Islet precursor cell (in vitro differentiated cells): ENCODE results near the gene VTI1B.
"Not testable (repeated sequence)": the region's sequence is repeated elsewhere in the genome, so short reads cannot be mapped to it uniquely, and the experiment has no call there.

Source experiments
- DNase-seq: peaks from one replicate; pipeline ENCODE4 v3.0.0-alpha.2; 2018

The VTI1B gene

GRCh38 chr14:67674139-67674479 lies 323 bp downstream of the VTI1B start:
- peak; percentile 90 for DNase-seq

GRCh38 chr14:67673451-67673850 lies 981 bp downstream of the VTI1B start:
- peak; percentile 9 for DNase-seq

GRCh38 chr14:67668559-67668958 lies 5.9 kb downstream of the VTI1B start:
- DNase-seq = no peak

GRCh38 chr14:67666750-67667449 lies 7.5 kb downstream of the VTI1B start:
- DNase-seq = peak; percentile 59

GRCh38 chr14:67665868-67666267 lies 8.6 kb downstream of the VTI1B start:
- DNase-seq = no peak

- DNase-seq = no peak
These were observed 10.8 kb downstream of the VTI1B start for GRCh38 chr14:67663633-67664032.

- DNase-seq = no peak
These were observed 20.7 kb downstream of the VTI1B start for GRCh38 chr14:67653651-67654280.

- no peak for DNase-seq
These were observed 22.2 kb downstream of the VTI1B start for GRCh38 chr14:67652189-67652588.

- no peak for DNase-seq
These were observed 23.7 kb downstream of the VTI1B start for GRCh38 chr14:67650694-67651093.

- no peak for DNase-seq
These were observed 24.3 kb downstream of the VTI1B start for GRCh38 chr14:67650151-67650550.

- DNase-seq = no peak
These were observed 28.3 kb downstream of the VTI1B start for GRCh38 chr14:67646131-67646530.

GRCh38 chr14:67645414-67645813 lies 29.0 kb downstream of the VTI1B start:
- DNase-seq = no peak

GRCh38 chr14:67644428-67644827 lies 30.0 kb downstream of the VTI1B start:
- no peak for DNase-seq

GRCh38 chr14:67643713-67644112 lies 30.7 kb downstream of the VTI1B start:
- no peak for DNase-seq

GRCh38 chr14:67641902-67642749 lies 32.3 kb downstream of the VTI1B start:
- no peak for DNase-seq

GRCh38 chr14:67641480-67641879 lies 33.0 kb downstream of the VTI1B start:
- no peak for DNase-seq

GRCh38 chr14:67638642-67639041 lies 35.8 kb downstream of the VTI1B start:
- DNase-seq = no peak

- no peak for DNase-seq
These were observed 38.0 kb downstream of the VTI1B start for GRCh38 chr14:67636361-67636919.

GRCh38 chr14:67633451-67634147 lies 40.8 kb downstream of the VTI1B start:
- DNase-seq = no peak

- DNase-seq = no peak
These were observed 43.5 kb downstream of the VTI1B start for GRCh38 chr14:67630938-67631337.

- DNase-seq = no peak
These were observed 44.2 kb downstream of the VTI1B start for GRCh38 chr14:67630186-67630585.

GRCh38 chr14:67627519-67627918 lies 46.9 kb downstream of the VTI1B start:
- DNase-seq = no peak

- DNase-seq = not testable (repeated sequence)
These were observed 48.3 kb downstream of the VTI1B start for GRCh38 chr14:67626131-67626530.
